Measurements from ENCODE around the gene REM2. TPM values are rescaled to one million over a fixed set of nuclear protein-coding genes. Genes with fewer than 3 reads are reported as not detected.

The REM2 gene
- total RNA-seq, 1 experiment from 2014 or later: 0.18 TPM

DNA sequence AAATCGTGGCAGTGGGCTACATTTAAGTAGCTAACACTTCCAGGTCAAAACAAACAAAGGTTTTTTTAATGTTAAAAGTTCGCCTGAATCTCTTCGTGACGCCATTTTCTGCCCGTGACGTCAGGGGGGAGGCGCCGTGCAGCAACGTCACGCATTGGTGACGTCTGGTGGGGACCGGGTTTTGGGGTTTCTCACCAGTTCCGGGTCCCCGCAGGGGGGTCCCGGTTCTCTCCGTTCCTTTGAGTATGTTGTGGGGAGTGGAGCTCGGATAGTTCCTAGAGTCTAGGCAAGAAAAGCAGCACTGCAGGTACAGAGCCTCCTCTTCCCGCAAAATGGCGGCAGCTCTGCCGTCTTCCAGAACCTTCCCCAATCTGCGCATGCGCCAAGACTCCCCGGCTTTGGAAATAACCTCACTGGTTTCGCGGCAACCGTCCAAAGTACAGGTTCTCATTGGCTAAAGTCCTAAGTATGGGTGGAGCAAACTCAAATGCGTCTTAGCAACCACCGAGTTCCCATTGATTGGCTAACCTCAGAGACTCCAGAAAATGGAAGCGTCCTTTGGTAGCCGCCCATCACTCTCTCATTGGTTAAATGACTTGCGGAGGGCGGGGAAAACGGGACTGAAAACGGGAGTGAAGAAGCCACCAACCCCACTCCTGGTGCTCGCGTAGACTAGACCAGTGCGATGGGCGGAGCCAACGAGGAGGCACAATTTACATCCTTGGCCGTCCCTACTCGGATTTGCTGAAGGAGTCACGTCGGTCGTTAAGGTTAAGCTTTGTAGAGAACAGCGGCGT lies 36.0 kb downstream of the REM2 start, which contains the start of gene RBM23:
TSS of gene RBM23 (minus strand) at position 346 of the 797 bp plus-strand sequence.
- peak within 1 kb of the TSS; percentile 97 for H3K4me3 ChIP-seq (ENCODE audit: low read length)

DNA sequence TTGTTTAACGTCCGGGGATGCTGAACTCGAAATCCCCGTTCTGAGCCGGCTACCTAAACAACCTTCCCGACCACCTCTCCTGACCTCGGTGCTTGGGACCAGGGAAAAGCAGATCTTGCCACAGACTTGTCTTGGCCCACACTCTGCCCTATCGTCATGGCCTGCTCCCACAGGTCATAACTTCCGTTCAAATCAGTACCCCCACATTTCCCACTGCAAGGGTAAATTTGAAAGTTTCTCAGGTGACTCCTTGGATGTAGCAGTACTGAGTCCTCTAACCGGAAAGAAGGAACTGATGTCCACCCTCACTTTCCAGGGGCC lies 36.5 kb downstream of the REM2 start:
- ChIA-PET CTCF (no interaction called here), POLR2A (ENCODE audit: unreplicated experiment) (interaction anchor here (0.5 to 0.7 kb wide), 3 partner anchors 10 to 138 kb away, joined by 3 to 4 read pairs (median 3); partner anchors contain the start of gene PRMT5)
- H2AFZ ChIP-seq (ENCODE audit: low read length): peak overlapping the region; percentile 19; the same call in 1 of the 2 replicates
- TF ChIP-seq, protein P1, sequence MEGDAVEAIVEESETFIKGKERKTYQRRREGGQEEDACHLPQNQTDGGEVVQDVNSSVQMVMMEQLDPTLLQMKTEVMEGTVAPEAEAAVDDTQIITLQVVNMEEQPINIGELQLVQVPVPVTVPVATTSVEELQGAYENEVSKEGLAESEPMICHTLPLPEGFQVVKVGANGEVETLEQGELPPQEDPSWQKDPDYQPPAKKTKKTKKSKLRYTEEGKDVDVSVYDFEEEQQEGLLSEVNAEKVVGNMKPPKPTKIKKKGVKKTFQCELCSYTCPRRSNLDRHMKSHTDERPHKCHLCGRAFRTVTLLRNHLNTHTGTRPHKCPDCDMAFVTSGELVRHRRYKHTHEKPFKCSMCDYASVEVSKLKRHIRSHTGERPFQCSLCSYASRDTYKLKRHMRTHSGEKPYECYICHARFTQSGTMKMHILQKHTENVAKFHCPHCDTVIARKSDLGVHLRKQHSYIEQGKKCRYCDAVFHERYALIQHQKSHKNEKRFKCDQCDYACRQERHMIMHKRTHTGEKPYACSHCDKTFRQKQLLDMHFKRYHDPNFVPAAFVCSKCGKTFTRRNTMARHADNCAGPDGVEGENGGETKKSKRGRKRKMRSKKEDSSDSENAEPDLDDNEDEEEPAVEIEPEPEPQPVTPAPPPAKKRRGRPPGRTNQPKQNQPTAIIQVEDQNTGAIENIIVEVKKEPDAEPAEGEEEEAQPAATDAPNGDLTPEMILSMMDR (conservative IDR thresholded peaks at IDR 0.05; ENCODE audit: low read depth, low read length): no peak
- TF ChIP-seq EZH2phosphoT487 (IDR thresholded peaks at IDR 0.05; ENCODE audit: borderline replicate concordance, low read length) (no peak), EZH2 (IDR thresholded peaks at IDR 0.05; ENCODE audit: low read length, unreplicated experiment) (no peak)
- no peaks in the 10 kb centered on the region for H3K27me3 ChIP-seq (ENCODE audit: low read length)
- ATAC-seq (no peak), DNase-seq (no peak)
- peak overlapping the region; percentile 77 for H3K4me2 ChIP-seq (ENCODE audit: low read length)
- H3K36me3 ChIP-seq (ENCODE audit: low read depth, low read length): peaks cover 43% of the 10 kb centered on the region
- H4K20me1 ChIP-seq (ENCODE audit: low read length): no peaks in the 10 kb centered on the region
- peaks cover 39% of the 10 kb centered on the region for H3K4me1 ChIP-seq (ENCODE audit: insufficient read depth, low read length)
- peak overlapping the region; percentile 48; the same call in 1 of the 2 replicates for H3K4me3 ChIP-seq (ENCODE audit: low read length)
- H3F3A ChIP-seq (ENCODE audit: low read length, unreplicated experiment): no peaks in the 10 kb centered on the region
- TSS peak; percentile 96 for BruUV-seq (replicated peaks)
- peak overlapping the region; percentile 26; the same call in 1 of the 2 replicates for H3K27ac ChIP-seq (ENCODE audit: low read length)
- H3K9me2 ChIP-seq (replicated peaks; ENCODE audit: low read length): no peaks in the 10 kb centered on the region
- intact Hi-C loops (cut with micrococcal nuclease): loop anchor here (1.0 kb wide), 1 partner anchor 10 kb away; the partner anchor contains the start of gene PRMT5
- peaks cover 50% of the 10 kb centered on the region for H3K79me2 ChIP-seq (ENCODE audit: low read length)
- no peak overlapping the region for H3K9ac ChIP-seq (ENCODE audit: low read length)
- H3K9me3 ChIP-seq (ENCODE audit: low read length): no peaks in the 10 kb centered on the region

More for the DNA sequence above, 36.0 kb downstream of the REM2 start, which contains the start of gene RBM23:
- no TSS peak for BruUV-seq (replicated peaks)
- ATAC-seq (peak; percentile 96), DNase-seq (peak; percentile 100)
- Histone ChIP-seq H3K4me2 (ENCODE audit: low read length) (peak within 1 kb of the TSS; percentile 97), H3K4me1 (ENCODE audit: insufficient read depth, low read length) (peaks cover 39% of the 10 kb centered on the region), H3F3A (ENCODE audit: low read length, unreplicated experiment) (no peaks in the 10 kb centered on the region), H3K9ac (ENCODE audit: low read length) (peak within 1 kb of the TSS; percentile 81), H3K79me2 (ENCODE audit: low read length) (peaks cover 49% of the 10 kb centered on the region), H2AFZ (ENCODE audit: low read length) (peak within 1 kb of the TSS; percentile 88), H4K20me1 (ENCODE audit: low read length) (no peaks in the 10 kb centered on the region), H3K27ac (ENCODE audit: low read length) (peak within 1 kb of the TSS; percentile 80), H3K9me3 (ENCODE audit: low read length) (no peaks in the 10 kb centered on the region), H3K36me3 (ENCODE audit: low read depth, low read length) (peaks cover 39% of the 10 kb centered on the region), H3K9me2 (replicated peaks; ENCODE audit: low read length) (no peaks in the 10 kb centered on the region), H3K27me3 (ENCODE audit: low read length) (no peaks in the 10 kb centered on the region)
- CTCF ChIA-PET: interaction anchor here (0.6 kb wide), 1 partner anchor 11 kb away, joined by 3 read pairs; no protein-coding TSS in a partner anchor
- intact Hi-C loops (cut with micrococcal nuclease): loop anchor here (1.0 kb wide), 1 partner anchor 10 kb away; the partner anchor contains the start of gene PRMT5
- POLR2A ChIA-PET (ENCODE audit: unreplicated experiment): interaction anchor here (0.5 kb wide), 1 partner anchor 137 kb away, joined by 3 read pairs; no protein-coding TSS in a partner anchor
- TF ChIP-seq EZH2phosphoT487 (IDR thresholded peaks at IDR 0.05; ENCODE audit: borderline replicate concordance, low read length) (no peak), EZH2 (IDR thresholded peaks at IDR 0.05; ENCODE audit: low read length, unreplicated experiment) (no peak)
- TF ChIP-seq, protein P1 (conservative IDR thresholded peaks at IDR 0.05; ENCODE audit: low read depth, low read length): no peak
